HG03103 (cell line): Measurements from ENCODE around the gene KIF26A.

ENCODE experiments used
- ATAC-seq: cut with Tn5 transposase; IDR thresholded peaks from one replicate; pipeline ENCODE4 v1.9.1; 2021; ENCODE audit warnings: low read depth; ENCODE audit not compliant: unreplicated experiment

KIF26A gene

GRCh38 chr14:104154246-104154645 lies 15.9 kb downstream of the KIF26A start:
- no peak for ATAC-seq

- ATAC-seq = no peak
Measured at GRCh38 chr14:104155513-104155912, 17.1 kb downstream of the KIF26A start.

- no peak for ATAC-seq
Measured at GRCh38 chr14:104156142-104156541, 17.8 kb downstream of the KIF26A start.

GRCh38 chr14:104157016-104157928 lies 18.9 kb downstream of the KIF26A start:
- no peak for ATAC-seq

GRCh38 chr14:104158827-104159798 lies 20.7 kb downstream of the KIF26A start:
- ATAC-seq = no peak

- ATAC-seq = no peak
Measured at GRCh38 chr14:104159990-104160389, 21.6 kb downstream of the KIF26A start.

GRCh38 chr14:104161602-104162367 lies 23.4 kb downstream of the KIF26A start:
- ATAC-seq = no peak

- no peak for ATAC-seq
Measured at GRCh38 chr14:104162495-104162894, 24.1 kb downstream of the KIF26A start.

GRCh38 chr14:104163541-104163940 lies 25.2 kb downstream of the KIF26A start:
- no peak for ATAC-seq

GRCh38 chr14:104164041-104164440 lies 25.7 kb downstream of the KIF26A start:
- no peak for ATAC-seq

- no peak for ATAC-seq
Measured at GRCh38 chr14:104164512-104164911, 26.1 kb downstream of the KIF26A start.

GRCh38 chr14:104166698-104167097 lies 28.3 kb downstream of the KIF26A start:
- ATAC-seq = no peak

GRCh38 chr14:104168603-104169002 lies 30.2 kb downstream of the KIF26A start:
- ATAC-seq = no peak

GRCh38 chr14:104169005-104169698 lies 30.8 kb downstream of the KIF26A start:
- ATAC-seq = no peak

GRCh38 chr14:104169699-104170479 lies 31.5 kb downstream of the KIF26A start:
- ATAC-seq = no peak

- ATAC-seq = no peak
Measured at GRCh38 chr14:104171029-104171697, 32.8 kb downstream of the KIF26A start.

- ATAC-seq = no peak
Measured at GRCh38 chr14:104171895-104172294, 33.5 kb downstream of the KIF26A start.

GRCh38 chr14:104172349-104172748 lies 34.0 kb downstream of the KIF26A start:
- ATAC-seq = no peak

GRCh38 chr14:104172880-104173279 lies 34.5 kb downstream of the KIF26A start:
- no peak for ATAC-seq
